NT2/D1 (cell line): Measurements from ENCODE around the gene SEMA4B.

Experiments used
- DNase-seq: peaks from one replicate; pipeline ENCODE4 v3.0.0-alpha.2; 2011; ENCODE audit warnings: low read depth, low spot score
- H3K27me3 ChIP-seq: 2 replicates; pipeline ENCODE4 v1.6.0; 2011; ENCODE audit warnings: mild to moderate bottlenecking; ENCODE audit not compliant: insufficient read length, insufficient read depth
- H3K36me3 ChIP-seq: 2 replicates; pipeline ENCODE4 v1.6.1; 2011; ENCODE audit warnings: mild to moderate bottlenecking, low read length, mixed read lengths; ENCODE audit not compliant: insufficient read depth, insufficient read length
- H3K4me1 ChIP-seq: 2 replicates; pipeline ENCODE4 v1.5.1; 2011; ENCODE audit not compliant: insufficient read depth, insufficient read length
- H3K4me3 ChIP-seq: 2 replicates; pipeline ENCODE4 v1.5.1; 2011; ENCODE audit warnings: low read depth; ENCODE audit not compliant: insufficient read length
- H3K9ac ChIP-seq: 2 replicates; pipeline ENCODE4 v1.6.0; 2011; ENCODE audit warnings: low read depth; ENCODE audit not compliant: insufficient read length
- H3K9me3 ChIP-seq: 2 replicates; pipeline ENCODE4 v1.5.1; 2011; ENCODE audit warnings: mild to moderate bottlenecking, low read length; ENCODE audit not compliant: insufficient read depth
- SUZ12 ChIP-seq: IDR thresholded peaks from 2 replicates; pipeline ENCODE4 v1.6.1; 2011; ENCODE audit not compliant: insufficient read length, insufficient read depth; ENCODE audit errors: extremely low read depth
- YY1 ChIP-seq: IDR thresholded peaks from 2 replicates; pipeline ENCODE4 v1.6.1; 2011; ENCODE audit not compliant: insufficient read length, insufficient read depth
- ZNF274 ChIP-seq: IDR thresholded peaks from 2 replicates; pipeline ENCODE4 v1.6.1; 2011; ENCODE audit warnings: mild to moderate bottlenecking, low read depth, low read length

The SEMA4B gene

DNA sequence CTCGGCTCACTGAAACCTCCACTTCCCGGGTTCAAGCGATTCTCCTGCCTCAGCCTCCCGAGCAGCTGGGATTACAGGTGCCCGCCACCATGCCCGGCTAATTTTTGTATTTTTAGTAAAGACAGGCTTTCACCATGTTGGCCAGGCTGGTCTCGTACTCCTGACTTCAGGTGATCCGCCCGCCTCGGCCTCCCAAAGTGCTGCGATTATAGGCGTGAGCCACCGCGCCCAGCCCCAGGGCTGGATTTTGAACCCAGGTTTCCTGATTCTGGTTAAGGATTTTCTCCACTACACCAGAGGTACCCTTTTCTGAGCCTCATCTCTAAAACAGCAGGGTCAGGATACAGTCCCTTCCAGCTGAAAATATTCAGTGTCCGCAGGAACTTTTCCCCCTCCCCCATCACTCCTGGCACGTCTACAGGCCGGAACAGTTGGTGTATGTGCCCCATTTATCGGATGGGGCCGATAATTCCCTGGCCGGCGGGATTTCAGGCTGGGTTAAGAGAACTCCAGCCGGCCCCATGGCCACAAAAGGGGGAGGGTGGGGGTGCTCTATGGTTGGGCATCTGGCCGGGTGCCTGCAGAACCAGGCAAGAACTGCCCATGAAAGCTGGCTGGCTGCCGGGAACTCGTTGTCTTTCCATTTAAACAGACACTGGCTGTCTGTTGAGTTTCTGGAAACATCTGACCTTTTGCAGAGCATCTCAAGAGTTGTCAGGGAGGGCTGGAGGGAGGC, 26.8 kb upstream of the SEMA4B start:
- no peaks in the 10 kb centered on the region for H3K27me3 ChIP-seq
- H3K9me3 ChIP-seq, result no peaks in the 10 kb centered on the region
- no peaks in the 10 kb centered on the region for H3K36me3 ChIP-seq
- DNase-seq, result no peak
- no peak overlapping the region for H3K9ac ChIP-seq
- no peak overlapping the region for H3K4me3 ChIP-seq
- no peak for TF ChIP-seq YY1
- no peak for TF ChIP-seq SUZ12
- no peak for TF ChIP-seq ZNF274
- H3K4me1 ChIP-seq, result peaks cover 4% of the 10 kb centered on the region

DNA sequence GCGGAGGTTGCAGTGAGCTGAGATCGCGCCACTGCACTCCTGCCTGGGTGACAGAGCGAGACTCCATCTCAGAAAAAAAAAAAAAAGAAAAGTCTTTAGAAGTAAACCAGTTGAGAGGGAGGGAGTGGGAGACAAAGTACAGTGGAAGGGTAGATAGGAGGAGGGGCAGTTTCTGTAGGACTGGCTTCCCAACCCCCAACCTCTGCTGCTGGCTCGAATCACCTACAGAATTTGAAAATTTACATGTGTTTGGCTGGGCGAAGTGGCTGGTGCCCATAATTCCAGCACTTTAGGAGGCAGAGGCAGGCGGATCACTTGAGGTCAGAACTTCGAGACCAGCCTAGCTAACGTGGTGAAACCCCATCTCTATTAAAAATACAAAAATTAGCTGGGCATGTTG, 24.1 kb upstream of the SEMA4B start:
- TF ChIP-seq YY1 (no peak), ZNF274 (no peak), SUZ12 (no peak)
- DNase-seq, result peak; percentile 58
- H3K4me3 ChIP-seq, result no peak overlapping the region

DNA sequence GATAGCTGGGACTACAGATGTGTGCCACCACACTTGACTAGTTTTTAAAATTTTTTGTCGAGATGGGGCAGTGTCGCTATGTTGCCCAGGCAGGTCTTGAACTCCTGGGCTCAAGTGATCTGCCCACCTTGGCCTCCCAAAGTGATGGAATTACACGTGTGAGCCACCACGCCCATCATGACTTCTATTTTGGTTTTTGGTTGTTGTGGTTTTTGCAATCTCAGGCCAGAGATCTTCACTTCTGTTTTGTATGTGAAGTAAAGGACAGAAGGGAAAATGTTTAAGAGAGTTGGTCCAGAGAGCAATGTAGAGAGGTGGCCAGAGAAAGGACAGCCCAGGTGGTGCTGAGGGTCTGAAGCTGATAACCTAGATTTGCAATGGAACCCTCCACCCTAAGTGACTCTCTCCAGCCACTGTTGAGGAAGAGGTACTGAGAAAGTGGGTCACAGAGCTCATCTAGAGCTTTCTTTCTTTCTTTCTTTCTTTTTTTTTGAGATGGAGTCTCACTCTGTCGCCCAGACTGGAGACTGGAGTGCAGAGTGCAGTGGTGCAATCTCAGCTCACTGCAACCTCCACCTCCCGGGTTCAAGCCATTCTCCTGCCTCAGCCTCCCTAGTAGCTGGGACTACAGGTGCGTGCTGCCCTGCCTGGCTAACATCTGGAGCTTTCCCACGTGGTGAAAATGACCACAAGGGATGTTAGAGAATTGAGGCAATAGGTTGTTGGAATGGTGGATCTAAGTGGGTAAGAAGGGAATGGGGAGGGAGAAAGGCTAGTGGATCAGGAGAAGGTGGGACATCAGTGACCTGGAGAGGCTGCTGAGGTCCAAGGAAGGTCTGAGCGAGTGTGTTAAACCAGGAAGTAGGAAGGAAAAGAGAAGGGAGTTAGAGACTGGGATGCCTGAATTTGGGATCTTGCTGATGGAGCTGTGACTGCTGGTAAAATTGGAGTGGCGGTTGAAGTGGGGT, 22.4 kb upstream of the SEMA4B start:
- DNase-seq, result no peak
- Histone ChIP-seq H3K4me3 (no peak overlapping the region), H3K4me1 (peaks cover 4% of the 10 kb centered on the region)

More for the DNA sequence above, 24.1 kb upstream of the SEMA4B start:
- H3K9ac ChIP-seq, result peak overlapping the region; percentile 9
- H3K27me3 ChIP-seq, result no peaks in the 10 kb centered on the region
- no peaks in the 10 kb centered on the region for H3K36me3 ChIP-seq
- no peaks in the 10 kb centered on the region for H3K9me3 ChIP-seq
- H3K4me1 ChIP-seq, result peaks cover 4% of the 10 kb centered on the region

DNA sequence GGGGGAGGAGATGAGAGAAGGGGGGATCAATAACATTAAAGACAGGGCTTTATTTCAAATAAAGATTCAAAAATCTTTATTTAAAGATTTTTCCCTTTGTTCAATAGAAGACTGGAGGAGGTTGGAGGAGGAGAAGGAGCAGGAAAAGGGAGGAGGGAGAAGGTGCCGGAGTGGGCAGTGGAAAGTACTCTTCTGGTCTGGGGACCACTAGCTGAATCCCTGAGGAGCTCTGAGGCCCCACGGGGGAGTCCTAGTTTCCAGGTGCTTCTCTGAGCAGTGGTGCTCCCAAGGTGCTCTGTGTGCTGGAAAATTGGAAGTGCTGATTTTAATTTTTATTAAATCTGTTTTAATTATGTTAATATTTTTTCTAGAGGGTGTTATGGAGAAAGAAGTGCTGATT, 19.4 kb upstream of the SEMA4B start:
- H3K27me3 ChIP-seq, result no peaks in the 10 kb centered on the region
- DNase-seq, result no peak
- peaks cover 9% of the 10 kb centered on the region for H3K4me1 ChIP-seq
- H3K9me3 ChIP-seq, result no peaks in the 10 kb centered on the region
- H3K9ac ChIP-seq, result no peak overlapping the region
- H3K4me3 ChIP-seq, result no peak overlapping the region
- H3K36me3 ChIP-seq, result no peaks in the 10 kb centered on the region
- TF ChIP-seq ZNF274 (no peak), YY1 (no peak), SUZ12 (no peak)

More for the DNA sequence above, 22.4 kb upstream of the SEMA4B start:
- Histone ChIP-seq H3K9me3 (no peaks in the 10 kb centered on the region), H3K27me3 (no peaks in the 10 kb centered on the region), H3K9ac (no peak overlapping the region), H3K36me3 (no peaks in the 10 kb centered on the region)
- TF ChIP-seq ZNF274, result no peak
- TF ChIP-seq YY1, result no peak
- TF ChIP-seq SUZ12, result no peak

DNA sequence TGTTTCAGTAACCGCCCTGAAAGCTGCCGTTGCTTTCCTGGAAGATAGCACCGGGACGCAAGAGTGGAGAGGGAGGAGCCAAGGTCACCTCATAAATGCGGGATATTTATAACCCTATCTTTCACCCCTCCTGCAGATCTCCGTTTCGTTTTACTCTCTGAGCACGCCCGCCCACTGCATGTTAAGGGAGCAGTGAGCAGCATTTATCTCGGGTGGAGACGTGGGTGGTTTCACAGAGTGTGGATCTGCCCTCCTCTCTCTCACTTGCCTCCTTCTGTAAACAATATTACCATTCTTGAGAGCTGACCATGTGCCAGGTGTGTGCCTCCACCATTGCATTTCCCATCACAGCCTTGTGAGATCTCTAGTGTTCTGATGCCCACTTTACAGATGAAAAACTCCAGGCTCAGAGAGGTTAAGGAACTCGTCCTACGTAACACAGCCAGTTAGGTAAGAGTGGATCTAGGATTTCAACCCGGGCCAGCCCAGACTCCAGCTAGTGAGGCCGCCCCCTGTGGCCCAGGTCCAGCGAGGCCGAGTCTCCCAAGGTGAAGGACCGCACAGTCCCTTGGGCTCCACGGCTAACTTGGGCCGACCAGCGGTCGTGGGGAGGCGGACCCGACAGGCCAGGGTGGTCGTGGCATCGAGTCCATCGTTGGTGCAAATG, 16.9 kb upstream of the SEMA4B start:
- Histone ChIP-seq H3K27me3 (no peaks in the 10 kb centered on the region), H3K9ac (no peak overlapping the region), H3K36me3 (no peaks in the 10 kb centered on the region), H3K9me3 (no peaks in the 10 kb centered on the region), H3K4me1 (peaks cover 9% of the 10 kb centered on the region), H3K4me3 (peak overlapping the region; percentile 49)
- no peak for TF ChIP-seq ZNF274
- no peak for TF ChIP-seq SUZ12
- TF ChIP-seq YY1, result no peak
- no peak for DNase-seq

DNA sequence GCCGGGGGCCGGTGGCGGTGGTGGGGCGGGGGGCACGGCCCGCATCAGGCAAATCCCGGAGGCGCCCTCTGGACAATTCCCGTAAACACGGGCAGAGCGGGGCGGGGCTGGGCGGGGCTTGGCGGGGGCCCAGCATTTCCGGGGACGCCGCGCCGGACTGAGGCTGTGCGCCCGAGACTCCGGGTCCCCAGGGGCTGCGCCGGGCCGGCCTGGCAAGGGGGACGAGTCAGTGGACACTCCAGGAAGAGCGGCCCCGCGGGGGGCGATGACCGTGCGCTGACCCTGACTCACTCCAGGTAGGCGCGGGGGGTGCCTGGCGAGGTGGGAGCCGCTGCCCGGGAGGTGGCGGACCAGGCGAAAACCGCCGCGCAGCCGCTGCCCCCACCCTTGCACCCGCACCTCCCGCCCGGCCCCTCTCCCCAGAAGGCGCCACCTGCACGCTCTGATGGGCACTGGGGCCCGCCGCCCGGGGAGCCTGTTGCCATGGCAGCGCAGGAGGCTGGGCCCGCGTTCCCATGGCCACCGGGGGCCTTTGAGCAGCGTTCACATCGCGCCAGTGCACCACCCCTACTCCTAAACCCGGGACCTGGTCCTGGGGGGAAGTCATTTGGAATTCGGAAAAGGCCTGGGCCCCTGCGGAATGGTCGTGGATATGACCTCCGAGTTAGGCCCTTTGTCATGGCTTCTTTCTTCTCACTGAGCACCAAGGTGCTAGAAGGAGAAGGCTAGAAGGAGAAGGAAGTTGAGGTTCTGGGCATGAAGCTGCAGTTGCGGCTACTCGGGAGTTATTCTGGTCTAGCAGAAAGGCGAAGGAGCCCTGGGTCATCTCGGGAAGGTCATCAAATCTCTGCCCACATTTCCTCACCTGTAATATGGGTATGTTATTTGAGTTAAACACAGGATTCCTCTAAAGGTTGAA, 16.1 kb upstream of the SEMA4B start:
- Histone ChIP-seq H3K4me1 (peaks cover 10% of the 10 kb centered on the region), H3K36me3 (no peaks in the 10 kb centered on the region), H3K4me3 (peak overlapping the region; percentile 49), H3K9ac (peak overlapping the region; percentile 59), H3K9me3 (no peaks in the 10 kb centered on the region), H3K27me3 (no peaks in the 10 kb centered on the region)
- TF ChIP-seq ZNF274, result no peak
- TF ChIP-seq SUZ12, result no peak
- no peak for TF ChIP-seq YY1
- no peak for DNase-seq
